H9 (cell line): ENCODE data around the gene NDUFB8. TPM values are rescaled to one million over a fixed set of nuclear protein-coding genes. Genes with fewer than 3 reads are reported as not detected.

Experiments
- DNase-seq: peaks from one replicate; pipeline ENCODE4 v3.0.0-alpha.2; 2017
- H2AFZ ChIP-seq: one replicate; pipeline ENCODE4 v1.6.1; 2013; ENCODE audit warnings: mild to moderate bottlenecking, low read length, control low read depth, moderate library complexity
- H2AK5ac ChIP-seq: 2 replicates; pipeline ENCODE4 v1.6.1; 2013; ENCODE audit warnings: low read length, control low read depth, mixed read lengths; ENCODE audit not compliant: insufficient read length
- H2BK120ac ChIP-seq: one replicate; pipeline ENCODE4 v1.6.1; 2013; ENCODE audit warnings: low read depth, mild to moderate bottlenecking, low read length, control low read depth, inconsistent platforms; ENCODE audit not compliant: poor library complexity, severe bottlenecking
- H2BK12ac ChIP-seq: 2 replicates; pipeline ENCODE4 v1.6.1; 2013; ENCODE audit warnings: low read length, control low read depth, mixed read lengths, low read depth; ENCODE audit not compliant: insufficient read length
- H2BK15ac ChIP-seq: 2 replicates; pipeline ENCODE4 v1.6.1; 2013; ENCODE audit warnings: low read depth, low read length, control low read depth
- H2BK20ac ChIP-seq: one replicate; pipeline ENCODE4 v1.6.1; 2013; ENCODE audit warnings: low read depth, mild to moderate bottlenecking, low read length, control low read depth, inconsistent platforms; ENCODE audit not compliant: poor library complexity, severe bottlenecking
- H2BK5ac ChIP-seq: 2 replicates; pipeline ENCODE4 v1.6.1; 2013; ENCODE audit warnings: low read length, control low read depth, mixed read lengths; ENCODE audit not compliant: insufficient read length
- H3K14ac ChIP-seq: 2 replicates; pipeline ENCODE4 v1.6.1; 2013; ENCODE audit warnings: low read length, control low read depth; ENCODE audit not compliant: insufficient read depth
- H3K18ac ChIP-seq: 2 replicates; pipeline ENCODE4 v1.6.1; 2013; ENCODE audit warnings: low read depth, mild to moderate bottlenecking, mixed read lengths, low read length, control low read depth; ENCODE audit not compliant: insufficient read length
- H3K23ac ChIP-seq: 2 replicates; pipeline ENCODE4 v1.6.1; 2013; ENCODE audit warnings: low read length, control low read depth, mixed read lengths, low read depth; ENCODE audit not compliant: insufficient read length
- H3K23me2 ChIP-seq: 2 replicates; pipeline ENCODE4 v1.6.1; 2013; ENCODE audit warnings: low read depth, mild to moderate bottlenecking, mixed read lengths, low read length, control low read depth; ENCODE audit not compliant: insufficient read length, poor library complexity, severe bottlenecking
- H3K27ac ChIP-seq: 2 replicates; pipeline ENCODE4 v1.5.1; 2013; ENCODE audit warnings: low read length, control low read depth, mixed read lengths, low read depth; ENCODE audit not compliant: insufficient read length
- H3K27me3 ChIP-seq: 2 replicates; pipeline ENCODE4 v1.6.1; 2013; ENCODE audit warnings: low read length, control low read depth, inconsistent platforms; ENCODE audit not compliant: insufficient read depth
- H3K4ac ChIP-seq: 2 replicates; pipeline ENCODE4 v1.6.1; 2013; ENCODE audit warnings: low read depth, mild to moderate bottlenecking, control low read depth, inconsistent platforms, low read length, moderate library complexity
- H3K4me1 ChIP-seq: 2 replicates; pipeline ENCODE4 v1.6.1; 2013; ENCODE audit warnings: low read length, control low read depth, inconsistent platforms; ENCODE audit not compliant: insufficient read depth
- H3K4me2 ChIP-seq: 2 replicates; pipeline ENCODE4 v1.6.1; 2013; ENCODE audit warnings: low read length, control low read depth, mixed read lengths; ENCODE audit not compliant: insufficient read length, insufficient read depth
- H3K56ac ChIP-seq: 2 replicates; pipeline ENCODE4 v1.6.1; 2013; ENCODE audit warnings: low read depth, mild to moderate bottlenecking, mixed read lengths, low read length, control low read depth; ENCODE audit not compliant: insufficient read length
- H3K79me1 ChIP-seq: 2 replicates; pipeline ENCODE4 v1.6.1; 2013; ENCODE audit warnings: low read depth, mild to moderate bottlenecking, moderate library complexity, low read length, control low read depth, inconsistent platforms; ENCODE audit not compliant: insufficient read depth, poor library complexity, severe bottlenecking
- H3K79me2 ChIP-seq: 2 replicates; pipeline ENCODE4 v1.6.1; 2013; ENCODE audit warnings: low read length, control low read depth, inconsistent platforms; ENCODE audit not compliant: insufficient read depth
- H3K9ac ChIP-seq: 2 replicates; pipeline ENCODE4 v1.6.1; 2013; ENCODE audit warnings: low read length, control low read depth, mixed read lengths; ENCODE audit not compliant: insufficient read length; ENCODE audit errors: extremely low read depth
- H3K9me3 ChIP-seq: one replicate; pipeline ENCODE4 v1.6.1; 2013; ENCODE audit warnings: low read depth, low read length, inconsistent platforms; ENCODE audit not compliant: control insufficient read depth
- H3T11ph ChIP-seq: one replicate; pipeline ENCODE4 v1.6.1; 2013; ENCODE audit warnings: mild to moderate bottlenecking, low read length, control low read depth, inconsistent platforms
- H4K20me1 ChIP-seq: one replicate; pipeline ENCODE4 v1.6.1; 2013; ENCODE audit not compliant: control insufficient read depth, insufficient read length, insufficient read depth
- H4K5ac ChIP-seq: 2 replicates; pipeline ENCODE4 v1.6.1; 2013; ENCODE audit warnings: low read depth, mild to moderate bottlenecking, mixed read lengths, low read length, control low read depth; ENCODE audit not compliant: insufficient read length
- H4K8ac ChIP-seq: replicated peaks from 2 replicates; pipeline ENCODE4 v1.6.1; 2013; ENCODE audit warnings: low read length, control low read depth, mixed read lengths, low read depth; ENCODE audit not compliant: insufficient read length
- H4K91ac ChIP-seq: 2 replicates; pipeline ENCODE4 v1.6.1; 2013; ENCODE audit warnings: low read depth, mild to moderate bottlenecking, moderate library complexity, mixed read lengths, low read length, control low read depth; ENCODE audit not compliant: insufficient read length
- H3K27ac Mint-ChIP-seq, 3 experiments: 2 replicates in 2 of 3; 3 replicates in 1 of 3; pipeline ENCODE4 v1.8.0; 2020 to 2021; ENCODE audit warnings: mixed read lengths in 3 of 3, mild to moderate bottlenecking in 1 of 3, moderate library complexity in 1 of 3
- H3K27me3 Mint-ChIP-seq: 2 replicates; pipeline ENCODE4 v1.8.0; 2021; ENCODE audit warnings: low read depth, mild to moderate bottlenecking, moderate library complexity, mixed read lengths
- H3K36me3 Mint-ChIP-seq, 3 experiments: 2 replicates in 2 of 3; 3 replicates in 1 of 3; pipeline ENCODE4 v1.8.0; 2020 to 2021; ENCODE audit warnings: low read depth in 3 of 3, mixed read lengths in 3 of 3; ENCODE audit not compliant: insufficient read depth in 1 of 3
- H3K4me1 Mint-ChIP-seq, 2 experiments: 2 replicates each; pipeline ENCODE4 v1.8.0; 2020; ENCODE audit warnings: mixed read lengths in 2 of 2
- H3K4me3 Mint-ChIP-seq, 2 experiments: 2 replicates in 1 of 2; 3 replicates in 1 of 2; pipeline ENCODE4 v1.8.0; 2020 to 2021; ENCODE audit warnings: mild to moderate bottlenecking in 2 of 2, mixed read lengths in 2 of 2, moderate library complexity in 1 of 2
- H3K9me3 Mint-ChIP-seq, 2 experiments: 2 replicates in 1 of 2; 3 replicates in 1 of 2; pipeline ENCODE4 v1.8.0; 2020; ENCODE audit warnings: mild to moderate bottlenecking in 2 of 2, mixed read lengths in 2 of 2, moderate library complexity in 1 of 2
- WGBS: extraction: QIAGEN DNeasy Blood & Tissue Kit; methylation state at CpG from one replicate; pipeline ENCODE4 v1.1.7; 2013; ENCODE audit warnings: missing lambda C conversion rate, low lambda C conversion rate, mixed read lengths; ENCODE audit not compliant: insufficient read length; ENCODE audit errors: extremely low coverage; 5-methylcytosine and 5-hydroxymethylcytosine counted together
- total RNA-seq: library from RNA; stranded (reverse); gene quantifications from 2 replicates; pipeline ENCODE4 v1.2.1, GENCODE V29; 2021
- TF ChIP-seq, protein P1 (sequence below): fragments of 200-600 bp; sonication (generic); conservative IDR thresholded peaks from 3 replicates; pipeline ENCODE4 v1.8.0; 2021; ENCODE audit warnings: antibody characterized with exemption, mild to moderate bottlenecking

NDUFB8 gene
- total RNA-seq, 1 experiment from 2014 or later = 205 TPM

DNA sequence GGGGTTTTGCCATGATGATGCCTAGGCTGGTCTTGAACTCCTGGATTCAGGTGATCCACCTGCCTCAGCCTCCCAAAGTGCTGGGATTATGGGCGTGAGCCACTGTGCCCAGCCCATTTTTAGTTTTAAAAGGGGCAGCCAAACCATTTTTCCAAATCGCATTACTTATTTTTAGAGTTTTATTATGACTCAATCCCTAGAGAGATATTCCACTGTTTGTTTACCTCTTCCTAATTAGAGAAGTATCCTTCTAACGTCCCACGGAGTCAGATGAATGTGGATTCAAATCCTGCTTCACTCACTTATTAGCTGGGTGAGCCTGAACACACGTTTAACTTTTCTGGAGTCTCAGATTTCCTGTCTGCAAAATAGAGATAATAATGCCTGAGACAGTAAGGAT is 51.7 kb downstream of the NDUFB8 start:
- no peak overlapping the region for H2BK12ac ChIP-seq
- no peak overlapping the region for H3K4ac ChIP-seq
- H3K14ac ChIP-seq = no peak overlapping the region
- H3K4me1 Mint-ChIP-seq = peaks cover 7 to 8% of the 10 kb centered on the region in 2 experiments
- no peak overlapping the region for H4K91ac ChIP-seq
- no peak overlapping the region for H3K23ac ChIP-seq
- H3K4me3 Mint-ChIP-seq = no peak overlapping the region
- H2BK15ac ChIP-seq = no peak overlapping the region
- no peaks in the 10 kb centered on the region for H3K9me3 ChIP-seq
- H2BK20ac ChIP-seq = no peak overlapping the region
- H3K9ac ChIP-seq = no peak overlapping the region
- H3K27me3 ChIP-seq = peaks cover 25% of the 10 kb centered on the region
- H3K36me3 Mint-ChIP-seq = no peaks in the 10 kb centered on the region
- no peak overlapping the region for H3K56ac ChIP-seq
- H4K20me1 ChIP-seq = no peaks in the 10 kb centered on the region
- no peak overlapping the region for H2AFZ ChIP-seq
- DNase-seq = no peak
- H3T11ph ChIP-seq = no peak overlapping the region
- H3K4me2 ChIP-seq = no peak overlapping the region
- no peak overlapping the region for H2BK5ac ChIP-seq
- H3K27me3 Mint-ChIP-seq = peaks cover 87% of the 10 kb centered on the region
- H3K27ac Mint-ChIP-seq = no peak overlapping the region
- TF ChIP-seq, protein P1, sequence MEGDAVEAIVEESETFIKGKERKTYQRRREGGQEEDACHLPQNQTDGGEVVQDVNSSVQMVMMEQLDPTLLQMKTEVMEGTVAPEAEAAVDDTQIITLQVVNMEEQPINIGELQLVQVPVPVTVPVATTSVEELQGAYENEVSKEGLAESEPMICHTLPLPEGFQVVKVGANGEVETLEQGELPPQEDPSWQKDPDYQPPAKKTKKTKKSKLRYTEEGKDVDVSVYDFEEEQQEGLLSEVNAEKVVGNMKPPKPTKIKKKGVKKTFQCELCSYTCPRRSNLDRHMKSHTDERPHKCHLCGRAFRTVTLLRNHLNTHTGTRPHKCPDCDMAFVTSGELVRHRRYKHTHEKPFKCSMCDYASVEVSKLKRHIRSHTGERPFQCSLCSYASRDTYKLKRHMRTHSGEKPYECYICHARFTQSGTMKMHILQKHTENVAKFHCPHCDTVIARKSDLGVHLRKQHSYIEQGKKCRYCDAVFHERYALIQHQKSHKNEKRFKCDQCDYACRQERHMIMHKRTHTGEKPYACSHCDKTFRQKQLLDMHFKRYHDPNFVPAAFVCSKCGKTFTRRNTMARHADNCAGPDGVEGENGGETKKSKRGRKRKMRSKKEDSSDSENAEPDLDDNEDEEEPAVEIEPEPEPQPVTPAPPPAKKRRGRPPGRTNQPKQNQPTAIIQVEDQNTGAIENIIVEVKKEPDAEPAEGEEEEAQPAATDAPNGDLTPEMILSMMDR = no peak
- peaks cover 8% of the 10 kb centered on the region for H3K23me2 ChIP-seq
- 0 out of 5 replicates have a peak, but pooled peaks cover 0 to 3% of the 10 kb centered on the region in 2 experiments for H3K9me3 Mint-ChIP-seq
- H4K8ac ChIP-seq = no peak overlapping the region
- H3K4me1 ChIP-seq = no peaks in the 10 kb centered on the region; the same call in none of the 2 replicates
- H3K27ac ChIP-seq = no peak overlapping the region
- no peak overlapping the region for H2BK120ac ChIP-seq
- no peaks in the 10 kb centered on the region for H3K79me1 ChIP-seq
- no CpG with 5 or more reads among the region's 5 CpGs for WGBS
- no peak overlapping the region for H4K5ac ChIP-seq
- no peak overlapping the region for H3K18ac ChIP-seq
- no peak overlapping the region for H2AK5ac ChIP-seq
- no peaks in the 10 kb centered on the region for H3K79me2 ChIP-seq

Other genes starting within 250 kb of the NDUFB8 start
- 69.8 and 75.5 TPM in 2 replicates for gene BLOC1S2, start 243.2 kb downstream of the NDUFB8 start, total RNA-seq
- gene PKD2L1, start 199.6 kb downstream of the NDUFB8 start, total RNA-seq = 0.20 TPM in 1 of 2 replicates, not detected in the other
- 354 TPM in 2 replicates for gene SCD, start 182.6 kb downstream of the NDUFB8 start, total RNA-seq
- gene WNT8B, start 66.9 kb downstream of the NDUFB8 start, total RNA-seq = not detected in 2 replicates
- 6.3 and 6.6 TPM in 2 replicates for gene SEC31B, start 10.0 kb downstream of the NDUFB8 start, total RNA-seq
- 53.8 and 58.7 TPM in 2 replicates for gene HIF1AN, start 6.1 kb upstream of the NDUFB8 start, total RNA-seq
- not detected in 2 replicates for gene PAX2, start 215.7 kb upstream of the NDUFB8 start, total RNA-seq